HFFc6 (cell line): Measurements from ENCODE around the gene ORC2. TPM values are rescaled to one million over a fixed set of nuclear protein-coding genes. Genes with fewer than 3 reads are reported as not detected.
"Not testable (repeated sequence)": the region's sequence is repeated elsewhere in the genome, so short reads cannot be mapped to it uniquely, and the experiment has no call there.

ENCODE experiments used
- DNase-seq: peaks from one replicate; pipeline ENCODE4 v3.0.0-alpha.2; 2018
- H3K27ac Mint-ChIP-seq: 2 replicates; pipeline ENCODE4 v1.8.0; 2020; ENCODE audit warnings: mild to moderate bottlenecking, mixed read lengths
- H3K27me3 Mint-ChIP-seq: 2 replicates; pipeline ENCODE4 v1.8.0; 2021; ENCODE audit warnings: mild to moderate bottlenecking, moderate library complexity, mixed read lengths; ENCODE audit not compliant: insufficient read depth
- H3K36me3 Mint-ChIP-seq: 2 replicates; pipeline ENCODE4 v1.8.0; 2021; ENCODE audit warnings: low read depth, mixed read lengths
- H3K4me1 Mint-ChIP-seq: 2 replicates; pipeline ENCODE4 v1.8.0; 2020; ENCODE audit warnings: low read depth, mixed read lengths
- H3K4me3 Mint-ChIP-seq: 2 replicates; pipeline ENCODE4 v1.8.0; 2020; ENCODE audit warnings: mild to moderate bottlenecking, moderate library complexity, mixed read lengths
- H3K9me3 Mint-ChIP-seq: 2 replicates; pipeline ENCODE4 v1.8.0; 2020; ENCODE audit warnings: mild to moderate bottlenecking, mixed read lengths
- total RNA-seq, 6 experiments: library from RNA; stranded (reverse); fragmentation: NEBNext Ultra II Directional; extraction: Animal tissue kit (Norgen Biotek cat#: 25700); gene quantifications; 2 replicates in 1 of 6; 3 replicates in 5 of 6; pipeline ENCODE4 v1.2.3, GENCODE V29; 2021
- TF ChIP-seq, protein P1 (sequence below): fragments of 200-600 bp; sonication (generic); IDR thresholded peaks from 2 replicates; pipeline ENCODE4 v1.5.0; 2021; ENCODE audit warnings: antibody characterized with exemption, mild to moderate bottlenecking

Gene ORC2
- total RNA-seq, 6 experiments from 2014 or later = 22.1 to 31.9 (median 29.2) TPM

DNA sequence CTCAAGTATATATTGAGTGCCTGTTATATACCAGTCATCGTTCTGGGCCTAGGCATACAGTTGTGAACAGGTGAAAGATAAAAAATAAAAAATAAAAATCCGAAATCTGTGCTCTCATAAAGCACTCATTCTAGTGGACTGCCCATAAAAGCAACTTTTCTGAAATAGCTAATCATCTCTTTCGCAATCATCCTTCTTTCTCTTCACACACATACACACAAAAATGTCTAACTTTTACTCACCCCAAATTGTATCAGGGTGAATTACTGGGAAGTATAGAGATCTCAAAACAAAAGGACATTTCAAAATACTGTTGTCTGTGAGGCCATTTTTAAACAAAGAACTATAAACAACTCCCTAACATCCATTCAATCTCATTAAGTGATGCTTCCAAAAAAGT is 29.6 kb upstream of the ORC2 start:
- peaks cover 9% of the 10 kb centered on the region for H3K36me3 Mint-ChIP-seq
- H3K9me3 Mint-ChIP-seq = no peaks in the 10 kb centered on the region
- H3K27me3 Mint-ChIP-seq = no peaks in the 10 kb centered on the region
- H3K27ac Mint-ChIP-seq = peak overlapping the region; percentile 13; the same call in 1 of the 2 replicates
- no peak overlapping the region for H3K4me3 Mint-ChIP-seq
- peak; percentile 21 for DNase-seq
- TF ChIP-seq, protein P1, sequence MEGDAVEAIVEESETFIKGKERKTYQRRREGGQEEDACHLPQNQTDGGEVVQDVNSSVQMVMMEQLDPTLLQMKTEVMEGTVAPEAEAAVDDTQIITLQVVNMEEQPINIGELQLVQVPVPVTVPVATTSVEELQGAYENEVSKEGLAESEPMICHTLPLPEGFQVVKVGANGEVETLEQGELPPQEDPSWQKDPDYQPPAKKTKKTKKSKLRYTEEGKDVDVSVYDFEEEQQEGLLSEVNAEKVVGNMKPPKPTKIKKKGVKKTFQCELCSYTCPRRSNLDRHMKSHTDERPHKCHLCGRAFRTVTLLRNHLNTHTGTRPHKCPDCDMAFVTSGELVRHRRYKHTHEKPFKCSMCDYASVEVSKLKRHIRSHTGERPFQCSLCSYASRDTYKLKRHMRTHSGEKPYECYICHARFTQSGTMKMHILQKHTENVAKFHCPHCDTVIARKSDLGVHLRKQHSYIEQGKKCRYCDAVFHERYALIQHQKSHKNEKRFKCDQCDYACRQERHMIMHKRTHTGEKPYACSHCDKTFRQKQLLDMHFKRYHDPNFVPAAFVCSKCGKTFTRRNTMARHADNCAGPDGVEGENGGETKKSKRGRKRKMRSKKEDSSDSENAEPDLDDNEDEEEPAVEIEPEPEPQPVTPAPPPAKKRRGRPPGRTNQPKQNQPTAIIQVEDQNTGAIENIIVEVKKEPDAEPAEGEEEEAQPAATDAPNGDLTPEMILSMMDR = no peak
- H3K4me1 Mint-ChIP-seq = peaks cover 16% of the 10 kb centered on the region; the same call in 1 of the 2 replicates

DNA sequence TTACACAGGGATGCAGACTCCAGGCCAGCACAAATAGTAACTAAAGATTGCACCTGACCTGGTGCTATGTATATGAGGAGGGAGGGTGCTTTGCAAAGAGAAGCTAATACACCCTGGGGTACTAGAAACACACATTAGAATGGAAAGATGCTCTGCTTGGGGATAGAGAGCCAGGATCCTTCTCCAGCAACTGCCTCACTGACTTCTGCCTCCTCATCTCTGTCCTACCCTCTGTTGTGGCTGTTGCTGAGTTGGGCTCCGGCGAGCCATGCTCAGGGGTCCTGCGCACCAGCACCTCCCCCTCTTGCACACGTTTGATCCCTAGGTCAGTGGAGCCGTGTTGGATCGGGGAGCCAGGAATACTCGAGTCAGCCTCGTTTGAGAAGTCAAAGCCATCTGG is 23.7 kb upstream of the ORC2 start:
- peaks cover 31% of the 10 kb centered on the region for H3K4me1 Mint-ChIP-seq
- H3K27ac Mint-ChIP-seq = no peak overlapping the region
- H3K4me3 Mint-ChIP-seq = peak overlapping the region; percentile 11; the same call in 1 of the 2 replicates
- peaks cover 15% of the 10 kb centered on the region for H3K36me3 Mint-ChIP-seq
- TF ChIP-seq, protein P1 = no peak
- DNase-seq = no peak
- no peaks in the 10 kb centered on the region; the same call in 1 of the 2 replicates for H3K27me3 Mint-ChIP-seq
- no peaks in the 10 kb centered on the region for H3K9me3 Mint-ChIP-seq

DNA sequence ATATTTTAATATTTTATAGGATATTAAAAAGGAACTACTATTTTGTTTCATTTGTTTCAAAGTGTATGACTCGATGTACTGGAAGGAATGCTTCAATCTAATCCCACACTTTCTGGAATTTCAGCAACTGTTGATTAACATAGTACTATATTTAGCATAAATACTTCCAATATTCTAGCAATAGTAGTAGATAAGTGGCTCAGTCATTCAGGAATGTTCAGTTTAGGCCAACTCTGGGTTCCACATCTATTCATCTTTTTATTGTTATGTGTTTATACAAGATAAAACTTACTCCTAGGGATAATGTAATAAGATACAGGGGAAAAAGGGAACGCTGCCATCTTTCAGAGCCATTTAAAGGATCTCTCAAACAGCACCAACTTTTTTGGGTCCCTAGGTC is 22.3 kb upstream of the ORC2 start:
- Mint-ChIP-seq H3K4me3 (no peak overlapping the region), H3K36me3 (peaks cover 22% of the 10 kb centered on the region), H3K9me3 (no peaks in the 10 kb centered on the region), H3K4me1 (peaks cover 31% of the 10 kb centered on the region), H3K27ac (peak overlapping the region; percentile 17; the same call in 1 of the 2 replicates), H3K27me3 (no peaks in the 10 kb centered on the region; the same call in 1 of the 2 replicates)
- peak; percentile 42 for DNase-seq
- TF ChIP-seq, protein P1 = no peak

DNA sequence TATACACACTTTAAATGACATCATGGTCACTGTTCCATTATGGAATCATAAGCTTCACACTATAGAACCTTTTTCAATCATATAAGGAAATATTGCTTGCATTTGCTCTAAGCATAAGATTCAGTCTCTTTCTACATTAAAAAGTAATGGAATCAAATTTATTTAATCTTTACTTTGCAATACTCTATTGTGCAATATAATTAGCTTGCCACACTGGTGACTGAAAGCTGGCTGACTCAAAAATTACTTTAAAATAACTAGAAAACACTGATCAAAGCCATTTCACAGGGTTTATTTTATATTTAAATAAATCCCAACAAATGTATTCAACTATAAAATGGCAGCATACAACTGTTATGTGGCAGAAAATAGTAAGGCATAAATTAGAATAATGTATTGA is 13.2 kb upstream of the ORC2 start:
- peaks cover 8% of the 10 kb centered on the region; the same call in 1 of the 2 replicates for H3K4me1 Mint-ChIP-seq
- H3K27me3 Mint-ChIP-seq = no peaks in the 10 kb centered on the region; the same call in 1 of the 2 replicates
- DNase-seq = no peak
- TF ChIP-seq, protein P1 = no peak
- no peak overlapping the region for H3K4me3 Mint-ChIP-seq
- no peak overlapping the region for H3K27ac Mint-ChIP-seq
- peaks cover 14% of the 10 kb centered on the region; the same call in 1 of the 2 replicates for H3K36me3 Mint-ChIP-seq
- no peaks in the 10 kb centered on the region for H3K9me3 Mint-ChIP-seq

DNA sequence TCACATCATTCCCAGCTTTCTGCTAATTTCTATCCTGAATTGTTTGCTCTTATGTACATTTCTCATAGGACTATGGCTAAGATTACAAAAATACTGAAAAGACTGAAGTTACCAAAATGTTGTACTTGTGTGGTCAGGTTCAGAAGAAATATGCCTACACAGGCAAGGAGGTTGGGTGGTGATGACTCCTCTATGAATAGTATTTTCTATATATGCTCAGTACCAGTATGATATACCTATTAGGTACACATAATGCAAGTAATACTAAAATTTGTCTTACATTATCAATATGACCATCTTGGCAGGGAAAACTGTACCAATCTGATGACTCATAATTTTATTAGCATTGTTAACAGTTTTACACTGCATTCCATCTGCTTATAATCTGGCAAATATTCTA is 12.2 kb upstream of the ORC2 start:
- Mint-ChIP-seq H3K36me3 (0 out of 2 replicates have a peak, but pooled peaks cover 4% of the 10 kb centered on the region), H3K27ac (no peak overlapping the region), H3K4me1 (peaks cover 8% of the 10 kb centered on the region; the same call in 1 of the 2 replicates), H3K9me3 (no peaks in the 10 kb centered on the region), H3K4me3 (no peak overlapping the region), H3K27me3 (no peaks in the 10 kb centered on the region; the same call in 1 of the 2 replicates)
- TF ChIP-seq, protein P1 = no peak
- DNase-seq = no peak

DNA sequence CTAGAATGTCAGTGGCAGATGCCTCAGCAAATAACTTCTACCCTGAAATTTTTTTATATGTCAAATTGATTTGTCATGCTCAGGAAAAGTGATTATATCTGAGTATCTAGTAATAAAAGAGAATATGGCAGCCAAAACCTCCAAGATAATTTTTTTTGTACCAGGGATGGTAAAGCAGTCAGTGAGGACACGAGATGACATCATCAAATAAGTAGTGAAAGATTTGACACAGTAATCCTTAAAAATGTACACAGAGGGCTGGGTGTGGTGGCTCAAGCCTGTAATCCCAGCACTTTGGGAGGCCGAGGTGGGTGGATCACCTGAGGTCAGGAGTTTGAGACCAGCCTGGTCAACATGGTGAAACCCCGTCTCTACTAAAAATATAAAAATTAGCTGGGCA is 6.6 kb upstream of the ORC2 start:
- peaks cover 29% of the 10 kb centered on the region for H3K4me1 Mint-ChIP-seq
- H3K27ac Mint-ChIP-seq, H3K36me3 Mint-ChIP-seq, H3K4me3 Mint-ChIP-seq, DNase-seq, H3K9me3 Mint-ChIP-seq, H3K27me3 Mint-ChIP-seq: not testable (repeated sequence)
